22Rv1 (cell line): ENCODE results near the gene GPR143.
"Not testable (repeated sequence)": the region's sequence is repeated elsewhere in the genome, so short reads cannot be mapped to it uniquely, and the experiment has no call there.

Experiments
- H3K27ac ChIP-seq: fragments of 450-650 bp; 2 replicates; pipeline ENCODE4 v1.5.1; 2017
- CTCF ChIP-seq: fragments of 450-650 bp; IDR thresholded peaks from 2 replicates; pipeline ENCODE4 v1.5.1; 2017; ENCODE audit warnings: mild to moderate bottlenecking
- ZFX ChIP-seq: fragments of 450-650 bp; IDR thresholded peaks from 2 replicates; pipeline ENCODE4 v1.6.1; 2017; ENCODE audit warnings: antibody characterized with exemption, borderline replicate concordance

Gene GPR143

GRCh38 chrX:9765737-9766097, at the start of gene GPR143:
Gene GPR143 (minus strand): TSS chrX:9765847. CDS start chrX:9765817, 30 bp downstream.
- TF ChIP-seq ZFX (no peak), CTCF (no peak)
- no peak within 1 kb of the TSS for H3K27ac ChIP-seq

- not testable (repeated sequence) for H3K27ac ChIP-seq
Measured at GRCh38 chrX:9811086-9811485, 45.4 kb upstream of the GPR143 start.

- H3K27ac ChIP-seq: not testable (repeated sequence)
Measured at GRCh38 chrX:9809876-9810275, 44.2 kb upstream of the GPR143 start.

- TF ChIP-seq ZFX (no peak), CTCF (no peak)
- no peak overlapping the region for H3K27ac ChIP-seq
Measured at GRCh38 chrX:9807355-9808182, 41.9 kb upstream of the GPR143 start.

GRCh38 chrX:9805956-9806355, 40.3 kb upstream of the GPR143 start:
- no peak overlapping the region for H3K27ac ChIP-seq
- TF ChIP-seq ZFX (no peak), CTCF (no peak)

GRCh38 chrX:9804444-9804843, 38.8 kb upstream of the GPR143 start:
- no peak overlapping the region for H3K27ac ChIP-seq
- TF ChIP-seq ZFX (no peak), CTCF (no peak)

GRCh38 chrX:9802737-9803136, 37.1 kb upstream of the GPR143 start:
- no peak for TF ChIP-seq ZFX
- TF ChIP-seq CTCF: no peak
- no peak overlapping the region for H3K27ac ChIP-seq

GRCh38 chrX:9797384-9798360, 32.0 kb upstream of the GPR143 start:
- no peak for TF ChIP-seq ZFX
- no peak overlapping the region for H3K27ac ChIP-seq
